Measurements from ENCODE around the gene ZNF366.

GRCh38 chr5:72516916-72517315, 9.7 kb upstream of the ZNF366 start:
- TF ChIP-seq CTCF (IDR thresholded peaks at IDR 0.05), result no peak
- TF ChIP-seq POLR2A (IDR thresholded peaks at IDR 0.05), result no peak

Measured in testis (tissue), 2 donors.